NK-92 (cell line): Measurements from ENCODE around the gene MGAT5.

ENCODE experiments used
- DNase-seq: peaks from one replicate; lab custom pipeline; 2025; ENCODE audit not compliant: unreplicated experiment; lab: John Stamatoyannopoulos, UW

Gene MGAT5

DNA sequence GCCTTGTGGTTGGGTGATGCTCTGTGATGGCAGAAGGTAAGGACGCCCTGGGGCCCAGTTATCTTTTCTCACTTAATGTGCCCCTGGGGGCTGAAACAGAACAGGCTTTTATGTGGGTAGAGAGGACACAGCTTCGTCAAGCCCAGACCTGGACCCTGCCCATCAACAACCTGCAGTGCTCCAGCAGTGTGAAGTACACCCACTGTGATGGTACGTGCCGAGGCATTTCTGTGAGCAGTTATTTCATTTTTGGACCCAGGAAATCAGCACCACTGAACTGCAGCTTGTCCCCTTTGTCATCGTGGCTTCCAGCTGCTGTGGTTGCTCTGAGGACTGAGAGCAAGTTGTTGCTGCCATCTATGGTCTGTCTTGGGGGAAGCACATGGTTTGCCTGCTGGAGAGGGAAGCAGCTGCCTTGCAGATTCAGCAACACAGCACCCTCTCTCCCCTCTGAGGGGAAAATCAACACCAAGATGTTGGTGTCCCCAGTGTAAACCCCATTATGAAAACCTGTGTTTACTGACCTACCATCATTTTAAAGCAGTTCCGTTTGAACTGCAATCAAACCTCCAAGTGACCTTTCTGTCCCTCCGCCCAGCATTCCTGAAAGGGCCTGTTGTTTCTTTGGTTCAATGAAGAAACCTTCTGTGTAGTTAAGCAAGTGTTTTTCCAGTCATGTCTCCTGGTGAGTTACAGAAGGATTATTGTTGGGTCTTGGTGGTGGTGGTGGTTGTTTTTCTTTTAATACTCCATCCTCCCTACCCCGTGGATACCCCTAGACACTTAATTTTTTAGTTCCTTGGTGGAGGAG lies 158.2 kb downstream of the MGAT5 start:
- no peak for DNase-seq

GRCh38 chr2:134412639-134412999 lies 158.7 kb downstream of the MGAT5 start:
- DNase-seq: no peak

GRCh38 chr2:134413430-134413829 lies 159.6 kb downstream of the MGAT5 start:
- DNase-seq: no peak

GRCh38 chr2:134413912-134414311 lies 160.0 kb downstream of the MGAT5 start:
- no peak for DNase-seq

GRCh38 chr2:134416018-134416417 lies 162.1 kb downstream of the MGAT5 start:
- DNase-seq: no peak

- no peak for DNase-seq
These were observed 162.8 kb downstream of the MGAT5 start for GRCh38 chr2:134416637-134417036.

- no peak for DNase-seq
These were observed 164.2 kb downstream of the MGAT5 start for GRCh38 chr2:134417968-134418582.

DNA sequence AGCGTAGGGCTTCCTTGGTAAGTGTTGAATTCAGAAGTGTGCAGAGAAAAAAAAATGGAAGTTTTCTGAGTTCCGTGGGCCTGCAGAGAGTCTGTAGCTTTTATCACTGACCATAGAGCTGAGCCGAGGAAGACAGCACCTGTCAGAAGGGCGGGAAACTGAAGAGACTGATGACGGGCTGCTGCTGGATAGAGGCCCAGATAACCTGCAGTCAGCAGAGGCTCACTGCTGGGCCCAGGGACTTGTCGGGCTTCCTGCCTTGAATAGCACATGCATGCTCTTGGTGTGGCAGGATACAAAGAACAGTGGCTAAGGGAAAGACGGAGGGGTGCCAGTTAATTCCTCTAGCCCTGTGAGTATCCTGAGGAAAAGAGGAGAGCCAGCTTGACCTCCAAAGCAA lies 166.4 kb downstream of the MGAT5 start:
- DNase-seq: no peak

DNA sequence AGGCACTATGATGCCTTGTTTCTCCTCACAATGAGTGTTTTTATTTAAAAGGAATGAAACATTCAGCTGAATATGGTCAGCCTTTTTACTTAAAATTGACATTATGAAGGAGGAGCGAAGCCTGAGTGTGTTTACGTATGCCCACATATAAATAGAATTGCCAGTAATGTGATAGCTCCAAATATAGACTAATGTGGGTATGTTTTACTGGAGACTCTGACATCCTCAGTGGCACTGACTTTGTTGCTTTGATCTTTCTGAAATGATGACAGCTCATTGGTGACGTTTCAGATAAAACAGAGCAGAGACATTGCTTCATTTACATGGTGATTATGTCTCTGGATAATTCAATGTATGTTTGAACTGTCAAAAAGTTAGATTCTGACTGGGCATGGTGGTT lies 167.0 kb downstream of the MGAT5 start:
- DNase-seq: no peak

DNA sequence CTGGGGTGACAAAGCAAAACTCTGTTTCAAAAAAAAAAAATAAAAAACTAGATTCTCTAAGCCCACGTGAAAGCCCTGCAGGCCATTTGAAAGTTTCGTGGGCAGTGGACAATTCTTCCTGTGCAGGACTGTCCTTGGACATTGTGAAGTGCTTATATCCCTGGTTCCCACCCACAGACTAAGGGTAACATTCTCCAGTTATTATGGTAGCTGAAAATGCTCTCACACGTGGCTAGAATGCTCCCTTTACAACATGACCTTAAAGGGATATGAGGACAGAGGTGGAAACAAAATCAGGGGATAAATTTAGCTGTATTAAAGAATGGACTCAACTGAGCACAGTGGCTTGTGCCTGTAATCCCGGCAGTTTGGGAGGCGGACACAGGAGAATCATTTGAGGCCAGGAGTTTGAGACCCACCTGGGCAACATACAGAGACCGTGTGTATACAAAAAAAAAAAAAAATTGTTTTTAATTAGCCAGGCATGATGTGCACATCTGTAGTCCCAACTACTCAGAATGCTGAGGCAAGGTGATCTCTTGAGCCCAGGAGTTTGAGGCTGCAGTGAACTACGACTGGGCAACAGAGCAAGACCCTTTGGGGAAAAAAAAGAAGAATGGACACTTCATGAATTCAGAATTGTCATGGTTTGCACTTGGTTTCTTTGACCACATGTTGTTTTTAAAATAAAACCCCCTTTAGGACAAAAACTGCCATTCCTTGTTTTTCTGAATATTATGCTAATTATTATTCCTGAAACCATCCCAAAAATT lies 167.9 kb downstream of the MGAT5 start:
- DNase-seq: no peak

- no peak for DNase-seq
These were observed 172.0 kb downstream of the MGAT5 start for GRCh38 chr2:134425724-134426496.

- DNase-seq: no peak
These were observed 172.8 kb downstream of the MGAT5 start for GRCh38 chr2:134426721-134427120.

- DNase-seq: no peak
These were observed 176.0 kb downstream of the MGAT5 start for GRCh38 chr2:134429886-134430285.

- DNase-seq: no peak
These were observed 178.1 kb downstream of the MGAT5 start for GRCh38 chr2:134431838-134432434.

- DNase-seq: no peak
These were observed 178.6 kb downstream of the MGAT5 start for GRCh38 chr2:134432435-134432883.

DNA sequence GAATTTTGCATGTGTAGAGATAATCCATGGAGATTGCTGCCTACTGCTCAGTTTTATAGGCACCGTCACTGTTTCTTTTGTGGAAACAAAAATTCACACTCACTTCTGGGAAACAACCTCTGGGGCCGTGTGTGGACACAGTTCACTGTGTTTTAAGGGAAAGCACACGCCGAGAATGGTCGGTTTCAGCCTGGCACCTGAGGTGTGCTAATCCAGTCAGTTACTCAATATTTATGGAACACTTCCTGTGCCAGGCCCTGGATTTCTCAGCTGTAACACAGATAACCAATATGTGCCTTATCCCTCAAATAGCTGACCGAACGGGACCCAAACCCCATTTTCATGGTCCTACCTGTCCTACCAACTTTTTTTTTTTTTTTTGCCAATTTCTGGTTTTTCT lies 179.6 kb downstream of the MGAT5 start:
- DNase-seq: no peak

DNA sequence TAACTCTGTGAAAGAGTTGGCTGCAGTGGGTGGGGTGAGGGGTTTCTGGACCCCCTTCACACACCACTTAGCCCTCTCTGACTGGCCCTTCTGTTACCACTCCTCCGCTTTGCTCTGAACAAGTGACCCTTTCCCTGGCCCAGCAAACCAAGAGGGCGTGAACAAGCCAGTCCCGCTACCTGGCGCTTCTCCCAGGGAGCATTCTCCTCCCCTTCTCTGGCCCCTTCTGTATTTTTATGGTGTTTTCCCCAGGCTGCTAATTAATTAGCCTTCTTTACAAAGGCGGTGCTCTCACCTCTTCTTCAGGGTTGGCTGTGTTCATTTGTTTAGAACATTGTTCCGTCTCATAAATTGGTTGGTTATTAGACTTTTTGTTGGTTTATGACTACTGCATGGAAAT lies 180.1 kb downstream of the MGAT5 start:
- no peak for DNase-seq

GRCh38 chr2:134435505-134435904 lies 181.6 kb downstream of the MGAT5 start:
- no peak for DNase-seq

DNA sequence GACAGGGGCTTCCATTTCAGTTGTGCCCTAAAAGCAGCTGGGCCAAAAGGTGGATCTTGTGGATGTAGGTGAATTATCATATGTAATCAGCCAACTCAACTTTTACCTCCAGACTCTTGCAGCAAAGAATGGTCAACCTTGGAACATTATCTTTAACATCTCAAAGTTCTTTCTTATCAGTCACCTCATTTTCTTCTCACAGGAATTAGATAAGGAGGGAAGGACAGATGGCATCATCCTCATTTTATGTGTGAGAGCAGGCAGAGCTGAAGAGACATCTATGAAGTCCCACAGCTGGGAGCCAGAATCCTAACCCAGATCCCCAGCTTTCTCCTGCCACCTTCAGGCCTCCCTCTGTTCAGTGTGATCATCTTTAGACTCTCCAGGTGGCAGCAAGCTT lies 182.1 kb downstream of the MGAT5 start:
- no peak for DNase-seq

GRCh38 chr2:134436706-134437105 lies 182.8 kb downstream of the MGAT5 start:
- no peak for DNase-seq

DNA sequence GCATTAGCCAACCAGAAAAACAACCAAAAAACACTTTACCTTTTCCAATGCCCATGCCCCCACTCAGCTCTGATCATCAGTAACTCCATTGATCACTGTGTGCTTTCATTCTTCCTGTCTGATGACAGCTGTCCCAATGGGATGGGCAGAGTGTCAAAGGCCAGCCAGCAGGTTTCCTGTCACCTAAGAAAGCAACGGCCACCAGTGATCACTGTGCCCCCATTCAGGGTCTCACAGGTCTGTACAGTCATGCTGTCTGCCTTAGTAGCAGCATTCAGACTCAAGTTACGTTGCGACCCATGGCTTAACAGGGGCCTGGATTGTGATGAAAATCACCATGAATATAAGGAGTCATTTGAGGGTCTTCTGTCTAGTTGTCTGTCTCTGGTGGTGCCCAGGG lies 184.5 kb downstream of the MGAT5 start:
- no peak for DNase-seq
